Kidney epithelial cell (primary cell): ENCODE results near the gene RUFY2. TPM values are rescaled to one million over a fixed set of nuclear protein-coding genes. Genes with fewer than 3 reads are reported as not detected.

Experiments
- DNase-seq: peaks from one replicate; pipeline ENCODE4 v3.0.0-alpha.2; 2010; ENCODE audit warnings: low read depth
- H3K27me3 ChIP-seq: 2 replicates; pipeline ENCODE4 v1.6.0; 2011; ENCODE audit warnings: low read length; ENCODE audit not compliant: control insufficient read depth, insufficient read depth
- H3K36me3 ChIP-seq: 2 replicates; pipeline ENCODE4 v1.5.1; 2011; ENCODE audit warnings: low read length; ENCODE audit not compliant: control insufficient read depth, insufficient read depth
- H3K4me3 ChIP-seq: 2 replicates; pipeline ENCODE4 v1.5.1; 2011; ENCODE audit warnings: low read depth, mild to moderate bottlenecking, control low read depth, low read length
- total RNA-seq: library from RNA; depleted of rRNA; stranded (reverse); fragments of >200 nt; gene quantifications from 2 replicates; pipeline ENCODE4 v1.2.3, GENCODE V29; 2015
- TF ChIP-seq, protein P1 (sequence below): IDR thresholded peaks from 2 replicates; pipeline ENCODE4 v1.5.1; 2011; ENCODE audit warnings: mild to moderate bottlenecking, moderate library complexity, low read length, control low read depth, inconsistent platforms; ENCODE audit not compliant: insufficient read depth, poor library complexity, severe bottlenecking

The RUFY2 gene
- total RNA-seq, 1 donor from 2014 or later = 13.0 TPM

DNA sequence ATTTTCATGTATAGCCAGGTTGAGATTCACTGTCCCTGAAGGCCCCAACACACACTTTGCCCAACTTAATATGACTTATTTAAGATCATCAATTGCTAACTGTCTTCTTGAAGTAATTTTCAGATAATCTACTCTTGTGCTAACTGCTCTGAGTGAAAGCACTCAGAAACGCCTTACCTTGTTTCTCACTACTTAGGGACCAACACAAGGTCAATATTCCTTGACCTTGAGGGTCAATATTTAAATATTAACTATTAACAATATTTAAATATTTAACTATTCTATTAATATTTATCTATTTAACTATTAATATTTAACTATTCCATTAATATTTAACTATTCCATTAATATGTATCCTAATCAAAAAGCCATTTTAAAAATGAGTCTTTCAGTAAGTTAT, 101.2 kb downstream of the RUFY2 start:
- H3K4me3 ChIP-seq = no peak overlapping the region
- TF ChIP-seq, protein P1, sequence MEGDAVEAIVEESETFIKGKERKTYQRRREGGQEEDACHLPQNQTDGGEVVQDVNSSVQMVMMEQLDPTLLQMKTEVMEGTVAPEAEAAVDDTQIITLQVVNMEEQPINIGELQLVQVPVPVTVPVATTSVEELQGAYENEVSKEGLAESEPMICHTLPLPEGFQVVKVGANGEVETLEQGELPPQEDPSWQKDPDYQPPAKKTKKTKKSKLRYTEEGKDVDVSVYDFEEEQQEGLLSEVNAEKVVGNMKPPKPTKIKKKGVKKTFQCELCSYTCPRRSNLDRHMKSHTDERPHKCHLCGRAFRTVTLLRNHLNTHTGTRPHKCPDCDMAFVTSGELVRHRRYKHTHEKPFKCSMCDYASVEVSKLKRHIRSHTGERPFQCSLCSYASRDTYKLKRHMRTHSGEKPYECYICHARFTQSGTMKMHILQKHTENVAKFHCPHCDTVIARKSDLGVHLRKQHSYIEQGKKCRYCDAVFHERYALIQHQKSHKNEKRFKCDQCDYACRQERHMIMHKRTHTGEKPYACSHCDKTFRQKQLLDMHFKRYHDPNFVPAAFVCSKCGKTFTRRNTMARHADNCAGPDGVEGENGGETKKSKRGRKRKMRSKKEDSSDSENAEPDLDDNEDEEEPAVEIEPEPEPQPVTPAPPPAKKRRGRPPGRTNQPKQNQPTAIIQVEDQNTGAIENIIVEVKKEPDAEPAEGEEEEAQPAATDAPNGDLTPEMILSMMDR = no peak
- DNase-seq = no peak

DNA sequence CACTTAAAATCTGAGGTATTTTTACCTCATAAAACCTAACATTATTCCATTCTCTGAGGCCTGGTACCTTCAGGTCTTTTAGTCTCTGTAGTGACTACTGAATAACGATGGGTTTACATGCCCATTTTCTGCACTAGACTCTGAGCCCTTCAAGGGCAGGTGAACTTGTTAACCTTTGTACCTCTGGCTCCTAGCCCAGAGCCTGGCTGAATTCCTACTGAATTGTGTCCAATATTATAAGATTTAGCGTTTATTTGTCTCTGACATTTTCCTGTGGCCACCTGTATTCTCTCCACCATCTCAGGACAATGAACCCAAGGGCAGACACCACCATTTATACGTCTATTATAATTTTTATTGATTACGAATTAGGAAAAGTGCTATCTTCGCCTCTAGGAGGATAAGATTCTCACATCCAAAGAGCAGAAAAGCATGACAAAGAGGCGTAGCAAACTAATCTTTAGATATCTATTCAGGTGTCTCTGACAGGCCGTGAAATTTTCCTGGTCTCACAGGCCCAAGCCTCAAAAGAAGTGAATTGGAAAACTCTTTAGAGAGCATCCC, 103.1 kb downstream of the RUFY2 start:
- no peaks in the 10 kb centered on the region for H3K36me3 ChIP-seq
- DNase-seq = no peak
- H3K4me3 ChIP-seq = no peak overlapping the region
- TF ChIP-seq, protein P1 = no peak
- H3K27me3 ChIP-seq = no peaks in the 10 kb centered on the region

More for the DNA sequence above, 101.2 kb downstream of the RUFY2 start:
- H3K36me3 ChIP-seq = no peaks in the 10 kb centered on the region
- H3K27me3 ChIP-seq = no peaks in the 10 kb centered on the region

DNA sequence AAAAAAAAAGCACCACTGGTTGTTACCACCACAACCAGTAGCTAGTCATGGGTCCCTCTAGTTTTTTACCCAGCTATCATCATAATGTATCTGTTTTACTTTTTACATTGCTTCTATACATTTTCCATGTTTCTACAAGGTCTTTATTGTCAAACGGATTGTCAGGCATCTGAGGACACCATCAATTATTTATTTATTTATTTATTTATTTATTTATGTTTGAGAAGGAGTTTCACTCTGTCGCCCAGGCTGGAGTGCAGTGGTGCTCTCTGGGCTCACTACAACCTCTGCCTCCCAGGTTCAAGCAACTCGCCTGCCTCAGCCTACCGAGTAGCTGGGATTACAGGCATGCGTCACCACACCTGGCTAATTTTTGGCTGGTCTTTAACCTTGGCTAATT, 104.2 kb downstream of the RUFY2 start:
- no peak overlapping the region for H3K4me3 ChIP-seq
- H3K36me3 ChIP-seq = no peaks in the 10 kb centered on the region
- no peak for DNase-seq
- H3K27me3 ChIP-seq = no peaks in the 10 kb centered on the region
- TF ChIP-seq, protein P1 = no peak

DNA sequence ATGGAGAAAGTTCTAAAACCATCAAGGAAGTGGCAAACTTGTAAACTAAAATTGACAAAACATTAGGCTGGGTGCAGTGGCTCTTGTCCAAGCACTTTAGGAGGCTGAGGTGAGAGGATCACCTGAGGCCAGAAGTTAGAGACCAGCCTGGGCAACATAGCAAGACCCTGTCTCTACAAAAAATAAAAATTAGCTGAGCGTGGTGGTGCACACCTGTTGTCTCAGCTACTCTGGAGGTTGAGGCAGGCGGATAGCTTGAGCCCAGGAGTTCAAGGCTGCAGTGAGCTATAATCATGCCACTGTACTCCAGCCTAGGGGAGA, 104.6 kb downstream of the RUFY2 start:
- Histone ChIP-seq H3K36me3 (no peaks in the 10 kb centered on the region), H3K4me3 (no peak overlapping the region), H3K27me3 (no peaks in the 10 kb centered on the region)
- no peak for DNase-seq
- TF ChIP-seq, protein P1 = no peak

DNA sequence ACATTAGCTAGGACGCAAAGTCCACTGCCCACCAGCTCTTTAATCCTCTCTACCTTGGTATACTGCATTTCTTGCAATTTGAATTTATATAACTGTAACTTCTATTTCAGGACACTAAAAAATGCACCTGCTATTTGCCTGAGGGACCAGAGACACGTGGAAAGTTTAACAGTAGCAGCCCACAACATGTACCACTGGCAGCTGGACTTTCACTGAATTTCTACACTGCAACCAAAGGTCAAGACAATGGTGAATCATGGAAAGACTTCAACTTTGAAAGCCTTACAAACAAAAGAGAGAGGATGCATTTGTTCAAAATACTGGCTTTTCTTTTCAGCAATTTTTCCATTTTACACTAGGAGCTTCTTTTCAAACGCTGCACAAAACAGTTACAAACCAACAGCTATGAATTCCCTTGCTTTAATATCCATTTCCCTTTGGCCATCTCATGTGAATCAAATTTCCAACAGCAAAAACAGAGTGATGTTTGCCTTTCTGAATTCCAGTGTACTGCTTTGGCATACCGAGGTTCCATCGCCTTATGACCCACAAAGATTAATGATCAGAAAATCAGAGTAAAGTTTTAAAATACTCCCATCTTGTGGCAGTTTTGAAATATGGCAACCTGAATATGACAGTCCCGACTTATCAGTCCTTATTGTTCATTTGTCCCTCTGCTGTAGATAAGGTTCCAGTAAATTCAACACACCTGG, 105.1 kb downstream of the RUFY2 start:
- Histone ChIP-seq H3K27me3 (no peaks in the 10 kb centered on the region), H3K4me3 (no peak overlapping the region), H3K36me3 (no peaks in the 10 kb centered on the region)
- TF ChIP-seq, protein P1 = peak; percentile 16
- DNase-seq = no peak

DNA sequence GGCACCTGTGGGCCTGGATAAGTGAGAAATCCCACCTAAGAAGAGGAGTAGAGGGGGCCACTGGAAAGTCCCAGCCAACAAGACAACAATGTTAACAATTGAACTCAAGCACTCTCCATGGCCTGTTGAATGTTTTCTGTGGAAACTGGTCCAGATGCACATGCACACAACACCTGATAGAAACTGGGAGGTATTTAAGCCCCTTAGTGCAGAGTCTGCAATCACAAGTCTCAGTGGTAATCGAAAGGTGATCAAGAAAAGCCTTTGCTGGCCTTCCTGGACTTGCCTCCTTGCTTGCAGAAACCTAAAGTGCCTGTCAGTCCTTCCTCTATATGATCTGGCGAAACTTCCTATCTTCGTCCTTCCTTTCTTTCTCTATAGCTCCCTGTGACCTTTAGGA, 105.8 kb downstream of the RUFY2 start:
- TF ChIP-seq, protein P1 = no peak
- no peaks in the 10 kb centered on the region for H3K27me3 ChIP-seq

More for the DNA sequence above, 105.8 kb downstream of the RUFY2 start:
- Histone ChIP-seq H3K4me3 (no peak overlapping the region), H3K36me3 (no peaks in the 10 kb centered on the region)
- DNase-seq = no peak
